NT2/D1 (cell line): ENCODE data around the gene GLCE.

Experiments
- SUZ12 ChIP-seq: IDR thresholded peaks from 2 replicates; pipeline ENCODE4 v1.6.1; 2011; ENCODE audit not compliant: insufficient read length, insufficient read depth; ENCODE audit errors: extremely low read depth
- YY1 ChIP-seq: IDR thresholded peaks from 2 replicates; pipeline ENCODE4 v1.6.1; 2011; ENCODE audit not compliant: insufficient read length, insufficient read depth
- ZNF274 ChIP-seq: IDR thresholded peaks from 2 replicates; pipeline ENCODE4 v1.6.1; 2011; ENCODE audit warnings: mild to moderate bottlenecking, low read depth, low read length

GRCh38 chr15:69279636-69280035 is 119.2 kb downstream of the GLCE start:
- TF ChIP-seq ZNF274 (no peak), YY1 (no peak), SUZ12 (no peak)
